Lung microvascular endothelial cell (primary cell): ENCODE data around the gene TRAPPC6A. TPM values are rescaled to one million over a fixed set of nuclear protein-coding genes. Genes with fewer than 3 reads are reported as not detected.

ENCODE experiments used
- DNase-seq, 2 donors: peaks; one replicate each; pipeline versions ENCODE4 v3.0.0 to v3.0.0-alpha.2; 2010; ENCODE audit warnings: low read depth in 2 of 2
- total RNA-seq: library from RNA; depleted of rRNA; stranded (reverse); fragments of >200 nt; gene quantifications from 2 replicates; pipeline ENCODE4 v1.2.1, GENCODE V29; 2014

TRAPPC6A gene
- total RNA-seq, 1 donor from 2014 or later: 36.1 TPM

DNA sequence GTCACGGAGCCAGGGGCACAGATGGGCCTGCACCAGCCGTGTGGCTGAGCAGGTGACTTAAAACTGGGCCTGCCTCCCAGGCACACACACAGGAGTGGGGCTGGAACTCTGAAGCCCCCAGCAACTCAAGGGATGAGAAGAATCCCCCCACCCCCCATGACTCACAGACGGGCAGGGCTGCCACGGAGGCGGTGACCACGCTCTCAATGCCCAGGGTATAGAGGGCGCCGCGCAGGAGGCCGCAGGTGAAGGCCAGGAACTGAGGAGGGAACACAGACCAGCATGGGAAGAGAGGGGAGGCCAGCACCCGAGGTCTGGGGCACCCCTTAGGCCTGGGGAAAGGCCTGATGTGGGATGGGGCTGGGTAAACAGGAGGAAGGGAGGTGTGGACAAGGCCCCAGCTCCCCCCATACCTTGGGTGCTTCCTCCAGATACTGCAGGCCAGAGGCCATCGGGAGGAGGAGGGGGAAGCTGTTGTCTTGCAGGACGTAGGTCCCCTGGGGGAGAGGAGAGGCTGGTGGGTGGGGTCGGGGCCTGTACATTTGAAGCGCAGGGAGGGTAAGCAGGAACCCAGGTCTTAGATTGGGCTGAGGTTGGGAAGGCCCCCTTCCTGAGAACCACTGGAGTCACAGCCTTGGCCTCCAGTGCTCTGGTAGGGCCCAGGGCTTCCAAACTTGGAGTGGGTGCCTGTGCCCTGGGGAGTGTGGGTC, 14.1 kb downstream of the TRAPPC6A start:
- no peak for DNase-seq

DNA sequence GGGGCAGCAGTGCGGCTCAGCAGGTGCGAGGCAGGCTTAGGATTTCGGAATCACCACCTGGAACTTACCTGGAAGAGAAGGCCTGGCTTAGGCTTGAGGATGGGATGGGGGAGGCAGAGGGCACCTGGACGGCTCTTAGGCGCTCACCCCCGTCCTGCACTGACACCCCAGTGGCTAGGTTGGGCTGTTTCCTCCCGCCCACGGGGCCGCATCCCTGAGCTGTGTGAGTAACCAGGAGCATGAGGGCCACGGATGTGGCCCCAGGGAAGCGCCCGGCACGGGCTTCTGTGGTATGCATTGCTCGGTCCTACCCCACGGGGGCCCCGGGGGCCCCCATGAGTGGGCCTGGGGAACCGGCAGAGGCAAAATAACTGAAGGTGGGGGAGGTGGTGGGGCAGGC, 14.9 kb downstream of the TRAPPC6A start:
- no peak for DNase-seq

DNA sequence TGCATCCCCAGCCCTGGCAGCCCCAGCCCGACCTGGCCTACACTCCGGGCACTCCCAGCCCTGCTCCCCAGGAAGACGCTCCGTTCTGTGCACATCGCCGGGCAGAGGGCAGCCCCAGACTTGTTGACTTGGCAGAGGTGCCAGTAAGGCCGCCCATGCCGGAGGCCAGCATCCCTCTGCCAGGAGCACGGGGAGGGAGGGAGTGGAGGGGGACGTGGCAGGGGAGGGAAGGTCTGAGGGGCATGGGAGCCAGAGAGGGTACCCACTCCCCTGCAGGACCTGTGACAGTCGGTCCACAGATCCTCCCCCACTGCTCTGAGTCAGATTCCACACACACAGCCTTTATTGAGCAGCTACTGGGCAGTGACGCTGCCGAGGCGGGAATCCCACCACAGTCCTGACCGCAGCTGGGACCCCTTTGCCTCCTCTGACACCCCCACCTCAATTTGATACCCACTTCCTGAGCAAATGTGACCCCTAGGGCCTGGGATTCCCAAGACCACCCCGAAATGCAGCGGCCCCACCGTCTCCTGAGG, 15.4 kb downstream of the TRAPPC6A start:
- no peak for DNase-seq

DNA sequence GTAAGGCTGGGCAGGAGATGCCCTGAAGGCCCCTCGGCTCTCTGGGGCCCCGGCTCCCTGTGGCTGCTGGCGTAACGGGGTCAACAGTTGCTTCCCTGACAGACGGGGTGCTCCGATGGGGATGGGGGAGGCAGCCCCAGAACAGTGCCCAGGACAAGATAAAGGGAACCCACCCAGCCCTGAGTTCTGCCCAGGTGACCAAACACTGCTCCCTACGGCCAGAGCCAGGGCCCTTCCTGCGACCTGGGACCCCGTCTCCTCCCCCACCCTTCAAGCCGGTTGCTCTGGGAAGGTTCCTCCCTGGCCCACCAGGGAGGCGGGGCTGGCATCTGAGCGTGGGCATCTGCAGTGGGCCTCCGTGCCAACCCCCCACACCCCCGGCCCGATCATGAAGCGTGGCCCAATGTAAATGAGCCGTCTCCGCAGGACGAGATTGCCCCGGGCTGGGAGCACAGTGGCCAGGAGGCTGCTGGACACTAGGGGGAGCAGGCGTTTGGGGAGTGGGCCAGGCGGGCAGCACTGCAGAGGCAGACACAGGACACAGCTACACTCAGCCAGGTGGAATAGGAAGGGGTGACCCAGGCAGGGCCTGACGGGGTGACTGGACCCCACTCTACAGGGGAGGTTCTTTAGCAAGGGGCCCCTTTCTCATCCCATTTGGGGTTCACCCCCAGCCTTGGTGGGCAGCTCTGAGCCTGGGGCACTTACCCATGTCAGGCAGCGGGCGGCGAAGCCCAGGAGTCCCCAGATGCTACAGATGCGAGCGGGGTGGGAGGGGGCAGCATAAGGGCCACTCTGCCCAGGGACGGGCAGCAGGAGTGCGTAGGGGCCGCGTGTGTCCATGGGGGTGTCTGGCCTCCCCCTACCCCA, 16.1 kb downstream of the TRAPPC6A start:
- peak; percentile 38 to 82 for DNase-seq

DNA sequence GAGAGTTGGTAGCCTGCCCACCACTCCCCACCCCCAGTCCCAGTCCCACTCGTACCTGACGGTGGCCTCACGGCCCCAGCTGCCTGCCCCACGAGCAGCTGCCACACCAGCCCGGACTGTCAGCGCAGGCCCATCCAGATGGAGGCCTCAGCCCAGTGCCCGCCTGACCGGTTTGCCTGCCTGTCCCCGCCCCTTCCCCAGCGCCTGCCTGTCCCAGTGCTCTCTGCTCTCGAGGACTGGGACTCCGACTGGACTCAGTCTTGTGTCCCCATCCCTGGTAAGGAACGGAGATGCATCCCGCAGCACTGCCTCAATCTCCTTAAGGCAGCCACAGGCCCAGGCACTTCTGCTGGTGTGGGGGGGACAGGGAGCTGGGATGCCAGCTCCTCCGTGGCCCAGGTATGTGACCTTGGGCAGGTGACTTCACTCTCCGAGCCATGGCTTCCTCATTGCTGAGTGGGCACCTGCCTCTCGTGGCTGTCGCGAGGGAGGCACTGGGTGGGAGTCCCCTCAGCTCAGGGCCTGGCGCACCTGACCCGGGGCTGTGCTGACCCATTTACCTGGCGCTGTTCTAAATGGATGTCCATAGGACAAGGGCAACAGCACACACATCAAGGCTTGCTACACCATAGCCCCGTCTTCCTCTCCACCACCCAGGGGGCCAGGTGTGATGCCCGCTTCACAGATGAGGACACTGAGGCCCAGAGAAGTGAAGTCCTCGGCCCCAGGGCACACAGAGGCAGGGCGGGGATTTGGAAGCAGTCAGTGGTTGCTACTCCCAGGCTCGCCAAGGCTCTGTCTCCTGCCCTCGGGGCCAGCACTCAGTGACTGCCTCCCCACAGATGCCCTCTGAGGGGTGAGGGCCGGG, 16.9 kb downstream of the TRAPPC6A start, which contains the start of gene NKPD1:
TSS of gene NKPD1 (minus strand) at position 113 of the 868 bp plus-strand sequence. CDS start 832 bp downstream, outside the sequence.
- DNase-seq: no peak

DNA sequence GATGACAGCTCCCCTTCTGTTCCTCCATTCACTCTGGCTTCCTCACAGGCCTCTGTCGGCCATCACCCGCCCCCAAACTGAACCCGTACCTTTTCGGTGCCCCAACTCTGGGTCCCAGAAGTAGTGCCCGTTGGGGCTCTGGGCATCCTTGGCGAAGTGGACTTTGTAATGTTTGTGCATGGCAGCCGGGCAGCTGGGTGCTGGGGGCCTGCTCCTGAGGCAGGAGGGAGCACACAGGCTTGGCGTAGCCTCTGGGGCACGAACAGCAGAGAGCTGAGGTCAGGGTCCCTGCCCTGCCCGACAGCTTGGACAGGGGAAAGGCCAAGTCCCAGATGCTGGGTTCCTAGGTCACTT, 18.1 kb downstream of the TRAPPC6A start:
- DNase-seq: no peak

DNA sequence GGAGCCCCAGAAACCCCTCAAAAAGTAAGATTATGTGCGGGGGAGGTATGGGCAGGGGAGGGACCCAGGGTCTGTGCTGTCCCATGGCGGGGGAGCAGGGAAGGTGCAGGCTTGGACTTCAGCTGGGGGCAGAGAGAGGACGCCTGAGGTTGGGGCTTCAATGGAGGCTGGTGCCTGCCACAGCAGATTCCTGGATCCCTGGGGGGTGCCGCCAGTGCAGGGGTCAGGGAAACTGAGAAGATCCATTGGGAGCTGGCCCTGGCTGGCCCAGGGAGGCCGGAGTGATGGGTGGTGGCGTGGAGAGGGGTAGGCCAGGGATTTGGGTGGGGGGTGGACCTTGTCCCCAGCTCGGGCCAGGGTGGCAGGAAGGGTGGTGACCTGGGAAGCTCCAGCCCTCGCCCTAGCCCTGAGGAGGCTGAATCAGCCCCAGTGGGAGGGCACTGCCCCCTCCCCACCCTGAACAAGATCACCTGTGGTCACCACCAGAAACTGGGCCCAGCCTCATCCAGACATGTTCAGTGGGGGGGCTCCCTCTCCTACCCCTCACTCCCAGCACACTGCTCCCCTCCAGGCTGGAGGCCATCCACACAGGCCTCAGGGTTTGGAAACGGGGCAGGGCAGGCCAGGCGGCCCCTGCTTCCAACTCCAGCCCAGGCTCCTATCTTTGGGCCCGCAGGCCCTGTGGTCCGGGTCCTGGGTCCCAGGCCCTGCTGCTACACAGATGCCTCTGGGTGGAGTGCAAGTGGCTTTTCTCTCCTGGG, 18.6 kb downstream of the TRAPPC6A start:
- DNase-seq: no peak

DNA sequence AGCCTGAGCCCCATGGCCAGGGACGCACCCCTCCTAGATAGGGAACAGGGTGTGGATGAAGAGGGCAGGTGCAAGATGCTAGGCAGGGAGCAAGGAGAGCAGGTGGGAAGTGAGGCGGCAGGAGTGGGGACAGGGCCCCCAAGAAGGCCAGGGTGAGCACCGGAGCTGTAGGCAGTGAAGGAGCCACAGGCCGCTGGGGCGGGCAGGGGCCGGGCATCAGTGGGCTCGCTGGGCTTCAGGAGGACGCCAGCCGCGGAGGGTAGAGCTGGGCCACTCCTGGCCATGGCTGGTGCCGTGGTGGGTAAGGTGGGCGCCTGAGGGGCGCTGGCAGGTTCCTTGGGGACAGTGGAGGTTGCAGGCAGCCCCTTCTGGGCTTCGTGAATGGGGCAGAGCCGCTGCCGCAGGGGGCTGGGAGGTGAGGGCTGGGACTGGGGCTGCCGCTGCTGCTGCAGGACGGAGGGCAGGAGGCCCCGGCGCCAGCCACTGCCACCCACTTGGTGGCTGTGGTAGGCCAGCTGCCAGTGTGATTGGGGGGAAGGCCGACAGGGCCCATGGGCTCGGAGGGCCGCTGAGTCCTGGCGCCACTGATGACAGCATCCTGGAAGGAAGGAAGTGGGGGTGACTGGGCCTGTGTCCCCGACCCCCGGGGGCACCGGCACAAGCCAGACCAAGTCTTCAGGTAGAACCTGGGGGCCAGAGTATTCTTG, 19.4 kb downstream of the TRAPPC6A start:
- no peak for DNase-seq

DNA sequence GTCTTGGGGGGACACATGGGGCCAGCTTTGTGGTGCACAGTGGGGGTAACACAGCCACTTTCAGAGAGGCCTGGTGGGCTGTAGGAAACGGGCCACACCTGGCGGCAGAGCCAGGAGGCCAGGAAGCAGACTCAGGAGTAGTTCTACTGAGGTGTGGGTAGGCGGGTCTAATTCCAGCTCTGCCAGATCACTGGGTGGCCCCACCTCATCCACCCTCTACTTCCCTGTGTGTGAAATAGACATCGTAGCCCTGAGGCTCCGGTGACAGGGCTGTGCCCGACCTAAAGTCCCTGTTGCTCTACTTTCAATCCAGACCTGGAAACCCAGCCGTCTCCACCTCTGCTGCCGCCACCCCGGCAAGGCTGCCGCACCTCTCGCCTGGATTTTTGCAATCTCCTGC, 21.3 kb downstream of the TRAPPC6A start:
- DNase-seq: no peak

DNA sequence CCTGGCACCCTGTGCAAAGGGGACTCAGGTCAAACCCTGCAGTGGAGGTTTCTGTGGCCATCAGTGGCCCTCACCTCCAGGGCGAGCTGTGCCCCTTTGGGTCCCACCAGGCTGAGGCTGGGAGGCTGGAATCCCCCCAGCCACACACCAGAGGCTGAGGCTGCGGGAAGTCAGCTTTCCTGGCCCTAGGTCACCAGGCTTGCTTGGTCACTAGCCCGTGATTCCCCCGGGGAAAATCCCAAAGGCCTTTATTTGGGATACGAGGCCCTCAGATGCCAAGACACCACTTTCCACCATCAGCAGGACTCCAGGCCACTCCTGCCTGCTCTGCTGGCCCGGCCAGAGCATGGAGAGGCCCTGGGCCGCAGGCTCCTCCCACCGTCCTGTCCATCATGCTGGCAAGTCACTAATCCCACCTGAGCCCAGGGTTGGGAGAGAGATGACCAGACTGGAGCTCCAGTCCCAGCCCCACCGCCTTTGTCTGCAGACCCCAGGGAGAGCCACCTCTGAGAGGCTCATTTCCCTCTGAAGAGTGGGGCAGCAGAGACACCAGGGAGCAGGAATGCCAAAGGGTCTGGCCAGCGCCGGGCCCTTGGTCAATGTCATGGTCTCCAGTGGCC, 21.9 kb downstream of the TRAPPC6A start:
- no peak for DNase-seq

DNA sequence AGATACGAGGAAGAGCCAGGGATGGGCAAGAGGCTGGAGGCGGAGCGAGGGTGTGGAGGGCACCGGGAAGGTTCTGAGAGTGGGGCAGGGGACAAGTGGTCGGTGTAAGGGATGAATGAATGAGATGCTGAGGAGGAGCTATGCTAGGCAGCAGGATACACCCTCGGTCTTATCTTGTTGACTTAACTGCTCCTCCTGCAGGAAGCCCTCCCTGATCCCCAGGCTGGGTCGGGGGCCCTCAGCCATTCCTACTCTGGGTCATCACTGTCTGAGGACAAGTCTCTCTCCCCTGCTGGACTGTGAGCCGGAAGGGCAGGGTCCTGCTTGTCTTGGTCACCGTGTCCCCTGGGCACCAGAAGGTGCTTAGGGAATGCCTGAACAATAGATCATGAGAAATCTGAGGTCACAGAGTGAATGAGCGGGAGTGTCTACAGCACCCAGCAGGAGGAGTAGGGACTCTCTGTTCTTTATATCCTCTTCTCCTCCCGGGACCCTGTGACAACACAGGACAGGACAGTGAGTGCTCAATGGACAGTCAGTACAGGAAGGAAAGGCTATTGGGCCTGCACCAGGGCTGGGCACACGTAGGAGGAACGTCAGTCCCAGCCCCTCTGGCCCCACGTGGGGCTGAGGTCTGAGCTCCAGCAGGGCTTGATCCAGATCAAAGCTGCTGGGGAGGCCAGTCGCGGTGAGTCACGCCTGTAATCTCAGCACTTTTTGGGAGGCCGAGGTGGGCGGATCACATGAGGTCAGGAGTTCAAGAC, 23.8 kb downstream of the TRAPPC6A start:
- peak; percentile 47 to 88 for DNase-seq

DNA sequence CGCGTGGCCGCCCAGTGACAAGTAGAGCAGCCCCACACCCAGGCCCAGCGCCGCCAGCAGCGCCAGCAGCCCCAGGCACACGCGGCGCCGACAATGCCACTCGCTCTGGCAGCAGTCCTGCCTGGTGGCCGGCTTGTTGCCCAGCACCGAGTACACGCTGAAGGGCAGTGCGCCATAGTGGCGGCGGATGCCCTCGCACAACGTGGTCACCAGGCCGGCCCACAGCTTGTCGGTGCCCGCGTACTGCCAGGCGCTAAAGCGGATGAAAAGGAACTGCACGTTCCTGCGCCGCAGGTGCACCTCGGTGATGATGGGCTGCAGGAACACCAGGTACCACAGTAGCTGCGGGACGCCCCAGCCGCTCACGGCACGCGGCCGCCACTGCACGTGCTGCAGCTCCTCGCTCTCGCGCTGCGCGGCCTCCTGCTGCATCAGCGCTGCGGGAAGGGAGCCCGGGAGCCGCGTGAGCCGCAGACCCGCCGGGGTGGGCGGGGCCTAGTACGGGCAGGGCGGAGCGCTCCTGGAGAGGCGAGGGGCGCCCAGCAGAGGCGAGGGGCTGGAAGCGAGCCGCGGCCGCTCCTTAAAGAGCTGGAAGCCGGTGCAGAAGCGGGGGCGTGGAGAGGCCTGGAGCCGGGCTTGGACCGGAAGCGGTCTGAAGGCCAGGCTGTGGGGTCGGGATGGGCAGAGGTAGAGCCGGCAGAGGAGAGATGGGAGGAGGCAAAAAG, 24.5 kb downstream of the TRAPPC6A start:
- DNase-seq: peak; percentile 24 to 66

DNA sequence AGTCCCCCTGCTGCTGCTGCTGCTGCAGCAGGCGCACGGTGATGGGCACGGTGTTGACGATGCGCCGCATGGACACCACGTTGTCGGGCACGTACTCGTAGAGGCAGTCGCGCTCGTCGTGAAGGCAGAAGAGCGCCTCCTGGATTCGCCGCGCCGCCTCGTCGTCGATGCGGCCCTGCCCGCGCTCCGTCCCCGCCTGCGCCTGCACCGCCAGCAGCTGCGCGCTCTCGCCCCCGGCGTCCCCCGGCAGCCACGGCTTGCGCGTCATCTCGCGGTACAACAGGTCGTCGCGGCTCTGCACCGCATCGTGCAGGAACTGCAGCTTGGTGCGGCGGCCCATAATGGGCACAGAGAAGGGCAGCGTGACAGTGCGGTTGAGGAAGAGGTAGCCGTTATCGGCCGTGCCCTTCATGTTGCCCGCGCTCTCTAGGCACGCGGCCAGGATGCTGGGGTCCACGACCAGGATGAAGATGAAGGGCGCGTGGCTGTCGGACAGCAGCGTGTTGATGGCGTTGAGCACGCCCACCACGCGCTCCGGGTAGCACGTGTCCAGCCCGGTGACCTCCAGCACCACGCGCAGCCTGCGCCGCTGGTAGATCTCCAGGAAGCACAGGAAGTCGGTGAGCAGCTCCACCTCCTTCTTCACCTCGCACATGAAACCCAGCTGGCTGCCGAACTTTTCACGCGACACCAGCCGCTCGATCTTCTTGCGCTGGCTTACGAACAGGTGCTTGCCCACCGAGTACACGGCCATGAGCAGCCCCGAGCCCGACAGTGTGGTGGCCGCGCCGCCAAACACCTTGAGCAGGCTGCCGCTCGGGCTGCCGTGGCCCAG, 25.3 kb downstream of the TRAPPC6A start:
- DNase-seq: peak; percentile 63 to 66

DNA sequence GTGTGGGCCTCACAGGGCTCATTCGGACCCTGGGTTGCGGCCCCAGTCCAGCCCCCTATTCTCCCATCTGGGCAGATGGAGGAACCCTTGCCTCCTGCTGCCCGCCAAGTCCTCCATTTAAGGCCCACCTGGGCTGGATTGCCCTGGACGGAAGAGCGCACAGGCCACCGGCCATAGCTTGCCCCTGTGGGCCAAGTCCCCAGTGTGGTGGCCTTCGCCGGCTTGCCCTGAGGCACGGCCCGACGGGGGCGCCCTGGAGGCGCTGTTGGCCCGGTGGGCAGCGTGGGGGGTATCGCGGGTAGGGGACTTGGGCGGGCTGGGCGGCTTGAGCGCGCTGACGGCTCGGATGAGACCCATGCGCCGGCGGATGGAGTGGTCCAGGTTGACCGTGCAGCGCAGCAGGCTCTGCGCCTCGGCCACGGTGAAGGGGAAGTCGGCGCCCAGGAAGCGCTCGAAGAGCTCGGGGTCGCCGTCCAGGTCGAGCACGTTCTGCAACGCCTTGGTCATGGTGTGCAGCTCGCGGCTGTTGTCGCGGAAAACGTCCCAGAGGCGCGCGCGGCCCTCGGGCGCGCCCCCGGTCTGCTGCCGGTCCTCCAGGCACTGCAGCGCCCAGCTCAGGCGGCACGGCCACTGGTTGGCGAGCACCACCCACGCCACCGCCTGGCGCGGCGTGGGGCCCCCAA, 26.1 kb downstream of the TRAPPC6A start:
- no peak for DNase-seq

DNA sequence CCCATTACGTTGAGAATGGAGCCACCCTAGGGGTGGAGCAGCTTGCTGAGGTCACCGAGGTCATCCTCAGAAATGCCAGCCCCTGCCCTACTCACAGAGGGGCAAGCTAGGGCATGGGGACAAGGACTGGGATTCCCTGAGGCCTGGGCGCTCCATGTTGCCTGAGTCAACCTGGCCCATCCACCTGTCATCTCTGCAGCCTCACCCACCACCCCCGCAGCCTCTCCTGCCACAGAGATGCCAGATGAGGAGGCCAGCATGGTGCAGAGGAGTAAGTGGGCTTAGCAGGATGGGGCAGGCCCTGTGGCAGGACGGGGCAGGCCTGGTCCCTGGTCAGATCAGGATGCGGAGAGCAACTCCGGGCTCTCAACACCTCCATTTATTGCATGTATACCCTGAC, 26.7 kb downstream of the TRAPPC6A start:
- DNase-seq: no peak

DNA sequence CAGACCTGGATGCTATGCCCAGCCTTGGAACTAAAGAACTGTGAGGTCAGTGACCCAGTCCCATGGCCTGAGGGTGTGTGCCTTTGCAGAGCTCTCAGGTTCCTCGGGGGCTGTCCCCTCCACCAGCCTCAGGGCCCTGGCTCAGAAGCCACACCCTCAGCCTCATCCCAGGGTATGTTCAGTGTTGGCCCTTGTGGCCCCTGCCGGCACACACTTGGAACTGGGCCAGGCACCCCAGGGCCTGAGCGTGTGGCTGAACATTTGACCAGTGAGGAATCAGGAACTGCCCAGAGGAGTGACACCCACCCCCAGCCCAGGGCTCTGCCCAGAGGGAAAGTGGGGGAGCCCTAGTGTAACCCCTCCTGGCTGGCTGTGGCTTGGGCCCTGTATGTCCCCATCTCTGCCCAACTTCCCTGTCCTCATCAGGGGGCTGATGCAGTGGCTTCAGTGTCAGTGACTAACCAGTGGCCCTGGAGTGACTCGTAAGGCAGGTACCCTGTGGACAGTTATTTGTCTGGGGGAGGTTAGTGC, 27.2 kb downstream of the TRAPPC6A start:
- DNase-seq: no peak

DNA sequence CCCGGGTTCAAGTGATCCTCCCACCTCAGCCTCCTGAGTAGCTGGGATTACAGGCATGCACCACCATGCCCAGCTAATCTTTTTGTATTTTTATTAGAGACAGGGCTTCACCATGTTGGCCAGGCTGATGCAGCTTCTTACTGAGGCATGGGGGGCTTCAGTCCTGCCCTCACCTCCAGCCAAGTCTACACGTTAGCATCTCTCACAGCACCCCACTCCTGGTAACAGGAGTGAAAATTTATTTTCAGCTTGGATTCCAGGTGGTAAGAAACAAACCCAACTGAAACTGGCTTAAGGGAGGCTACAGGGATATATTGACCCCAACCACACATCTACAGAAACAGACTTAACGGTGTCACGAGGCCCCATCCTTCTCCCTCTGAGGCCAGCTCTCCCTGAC, 27.9 kb downstream of the TRAPPC6A start:
- no peak for DNase-seq
